MM.1S (cell line): ENCODE data around the gene KRTAP22-1.

ENCODE experiments used
- DNase-seq: peaks from one replicate; pipeline ENCODE4 v3.0.0-alpha.2; 2015
- H2AFZ ChIP-seq: fragments of 300-600 bp; sonication (generic); 2 replicates; pipeline ENCODE4 v1.6.0; 2016; ENCODE audit warnings: antibody characterized with exemption, low read length
- H3F3A ChIP-seq: fragments of 300-600 bp; sonication (generic); 2 replicates; pipeline ENCODE4 v1.6.1; 2016; ENCODE audit warnings: mild to moderate bottlenecking, antibody characterized with exemption, low read length, moderate library complexity, mixed read lengths; ENCODE audit not compliant: insufficient read depth
- H3K27ac ChIP-seq: fragments of 300-600 bp; sonication (generic); 2 replicates; pipeline ENCODE4 v1.5.1; 2016; ENCODE audit warnings: mild to moderate bottlenecking, low read length
- H3K27me3 ChIP-seq: fragments of 300-600 bp; sonication (generic); replicated peaks from 2 replicates; pipeline ENCODE4 v1.6.0; 2016; ENCODE audit warnings: low read length; ENCODE audit not compliant: insufficient read depth
- H3K36me3 ChIP-seq: fragments of 300-600 bp; sonication (generic); replicated peaks from 2 replicates; pipeline ENCODE4 v1.6.1; 2016; ENCODE audit warnings: mild to moderate bottlenecking, low read length, mixed read lengths; ENCODE audit not compliant: insufficient read depth
- H3K4me1 ChIP-seq: fragments of 300-600 bp; sonication (generic); 2 replicates; pipeline ENCODE4 v1.6.1; 2016; ENCODE audit warnings: low read length, mixed read lengths
- H3K4me2 ChIP-seq: fragments of 300-600 bp; sonication (generic); 2 replicates; pipeline ENCODE4 v1.6.0; 2016; ENCODE audit warnings: low read depth, low read length
- H3K4me3 ChIP-seq: fragments of 300-600 bp; sonication (generic); 2 replicates; pipeline ENCODE4 v1.5.1; 2016; ENCODE audit warnings: low read length, mixed read lengths
- H3K79me2 ChIP-seq: fragments of 300-600 bp; sonication (generic); 2 replicates; pipeline ENCODE4 v1.6.1; 2016; ENCODE audit warnings: mixed run types, low read length, mixed read lengths
- H3K9ac ChIP-seq: fragments of 300-600 bp; sonication (generic); 2 replicates; pipeline ENCODE4 v1.6.1; 2016; ENCODE audit warnings: low read length, mixed read lengths
- H3K9me2 ChIP-seq: fragments of 300-600 bp; sonication (generic); replicated peaks from 2 replicates; pipeline ENCODE4 v1.6.1; 2016; ENCODE audit warnings: mild to moderate bottlenecking, low read length, mixed read lengths; ENCODE audit not compliant: insufficient read depth
- H3K9me3 ChIP-seq: fragments of 300-600 bp; sonication (generic); replicated peaks from 2 replicates; pipeline ENCODE4 v1.6.1; 2016; ENCODE audit warnings: mild to moderate bottlenecking, low read length, mixed read lengths; ENCODE audit not compliant: insufficient read depth
- H4K20me1 ChIP-seq: fragments of 300-600 bp; sonication (generic); 2 replicates; pipeline ENCODE4 v1.6.1; 2016; ENCODE audit warnings: mild to moderate bottlenecking, low read length, moderate library complexity, mixed read lengths; ENCODE audit not compliant: insufficient read depth
- EZH2 ChIP-seq: fragments of 300-600 bp; sonication (generic); optimal IDR thresholded peaks from 2 replicates; pipeline ENCODE3; 2017; ENCODE audit warnings: low read depth, mild to moderate bottlenecking, antibody characterized with exemption, low read length, mixed read lengths
- EZH2phosphoT487 ChIP-seq: fragments of 300-600 bp; sonication (generic); IDR thresholded peaks from 2 replicates; pipeline ENCODE4 v1.6.1; 2018; ENCODE audit warnings: antibody characterized with exemption, low read length
- TF ChIP-seq, protein P1 (sequence below): fragments of 300-600 bp; sonication (generic); IDR thresholded peaks from 2 replicates; pipeline ENCODE4 v1.5.1; 2016; ENCODE audit warnings: antibody characterized with exemption, low read length, mixed read lengths

Gene KRTAP22-1

DNA sequence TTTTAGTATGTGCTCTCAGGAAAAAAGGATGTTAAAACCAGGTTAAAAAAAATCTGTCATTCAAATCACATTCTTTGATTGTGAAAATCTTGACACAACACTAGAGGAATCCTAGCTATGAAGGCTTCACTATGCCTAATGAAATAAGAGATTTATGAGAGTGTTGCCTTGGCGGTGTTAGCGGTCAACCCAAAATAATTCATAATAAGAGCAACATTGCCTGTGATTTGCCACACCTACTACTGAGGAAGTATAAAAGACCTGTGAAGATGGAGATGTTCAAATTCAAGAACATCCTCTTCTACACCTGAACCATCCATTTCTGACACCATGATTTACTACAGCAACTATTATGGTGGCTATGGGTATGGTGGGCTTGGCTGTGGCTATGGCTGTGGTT lies 15.2 kb downstream of the KRTAP22-1 start, which contains the start of gene KRTAP20-1:
KRTAP20-1 (plus strand) TSS at position 301 of the 400 bp plus-strand sequence; CDS start at position 331, 30 bp downstream.
- no peaks in the 10 kb centered on the region for H3K27me3 ChIP-seq
- H2AFZ ChIP-seq = no peak within 1 kb of the TSS
- no peaks in the 10 kb centered on the region for H3K9me2 ChIP-seq
- H4K20me1 ChIP-seq = no peaks in the 10 kb centered on the region
- no peak for DNase-seq
- no peaks in the 10 kb centered on the region for H3K9me3 ChIP-seq
- H3K9ac ChIP-seq = no peak within 1 kb of the TSS
- no peak within 1 kb of the TSS for H3K4me2 ChIP-seq
- no peak within 1 kb of the TSS for H3K4me3 ChIP-seq
- H3K4me1 ChIP-seq = peaks cover 9% of the 10 kb centered on the region
- no peaks in the 10 kb centered on the region for H3F3A ChIP-seq
- H3K27ac ChIP-seq = no peak within 1 kb of the TSS
- TF ChIP-seq, protein P1, sequence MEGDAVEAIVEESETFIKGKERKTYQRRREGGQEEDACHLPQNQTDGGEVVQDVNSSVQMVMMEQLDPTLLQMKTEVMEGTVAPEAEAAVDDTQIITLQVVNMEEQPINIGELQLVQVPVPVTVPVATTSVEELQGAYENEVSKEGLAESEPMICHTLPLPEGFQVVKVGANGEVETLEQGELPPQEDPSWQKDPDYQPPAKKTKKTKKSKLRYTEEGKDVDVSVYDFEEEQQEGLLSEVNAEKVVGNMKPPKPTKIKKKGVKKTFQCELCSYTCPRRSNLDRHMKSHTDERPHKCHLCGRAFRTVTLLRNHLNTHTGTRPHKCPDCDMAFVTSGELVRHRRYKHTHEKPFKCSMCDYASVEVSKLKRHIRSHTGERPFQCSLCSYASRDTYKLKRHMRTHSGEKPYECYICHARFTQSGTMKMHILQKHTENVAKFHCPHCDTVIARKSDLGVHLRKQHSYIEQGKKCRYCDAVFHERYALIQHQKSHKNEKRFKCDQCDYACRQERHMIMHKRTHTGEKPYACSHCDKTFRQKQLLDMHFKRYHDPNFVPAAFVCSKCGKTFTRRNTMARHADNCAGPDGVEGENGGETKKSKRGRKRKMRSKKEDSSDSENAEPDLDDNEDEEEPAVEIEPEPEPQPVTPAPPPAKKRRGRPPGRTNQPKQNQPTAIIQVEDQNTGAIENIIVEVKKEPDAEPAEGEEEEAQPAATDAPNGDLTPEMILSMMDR = no peak
- TF ChIP-seq EZH2phosphoT487 (no peak), EZH2 (no peak)
- no peaks in the 10 kb centered on the region for H3K79me2 ChIP-seq
- no peaks in the 10 kb centered on the region for H3K36me3 ChIP-seq

DNA sequence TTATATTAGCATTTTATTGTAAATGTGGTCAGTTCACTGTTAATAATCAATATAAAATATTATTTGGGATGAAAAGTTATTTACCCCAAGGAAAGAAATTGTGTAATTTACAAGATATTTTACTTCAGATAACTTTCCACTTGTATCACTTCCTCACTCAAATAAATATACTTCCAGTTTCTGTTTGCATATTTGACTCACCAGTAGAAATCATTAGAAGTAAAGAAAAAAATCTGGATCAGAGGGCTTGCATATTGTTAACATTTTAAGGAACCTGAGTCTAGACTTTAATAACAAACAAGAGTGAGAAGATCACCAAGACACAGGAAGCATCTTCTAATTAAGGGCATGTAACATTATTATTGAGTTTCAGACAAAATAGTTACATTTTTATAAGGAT lies 19.2 kb downstream of the KRTAP22-1 start:
- H3F3A ChIP-seq = no peaks in the 10 kb centered on the region
- H3K9me2 ChIP-seq = no peaks in the 10 kb centered on the region
- H3K9ac ChIP-seq = no peak overlapping the region
- TF ChIP-seq EZH2 = no peak
- no peak for TF ChIP-seq EZH2phosphoT487
- TF ChIP-seq, protein P1 = no peak
- H3K4me1 ChIP-seq = no peaks in the 10 kb centered on the region
- H3K27me3 ChIP-seq = no peaks in the 10 kb centered on the region
- no peaks in the 10 kb centered on the region for H3K79me2 ChIP-seq
- no peak overlapping the region for H3K27ac ChIP-seq
- no peaks in the 10 kb centered on the region for H4K20me1 ChIP-seq
- H3K36me3 ChIP-seq = no peaks in the 10 kb centered on the region
- H2AFZ ChIP-seq = no peak overlapping the region
- H3K9me3 ChIP-seq = no peaks in the 10 kb centered on the region
- H3K4me2 ChIP-seq = no peak overlapping the region
- no peak for DNase-seq
- H3K4me3 ChIP-seq = no peak overlapping the region

DNA sequence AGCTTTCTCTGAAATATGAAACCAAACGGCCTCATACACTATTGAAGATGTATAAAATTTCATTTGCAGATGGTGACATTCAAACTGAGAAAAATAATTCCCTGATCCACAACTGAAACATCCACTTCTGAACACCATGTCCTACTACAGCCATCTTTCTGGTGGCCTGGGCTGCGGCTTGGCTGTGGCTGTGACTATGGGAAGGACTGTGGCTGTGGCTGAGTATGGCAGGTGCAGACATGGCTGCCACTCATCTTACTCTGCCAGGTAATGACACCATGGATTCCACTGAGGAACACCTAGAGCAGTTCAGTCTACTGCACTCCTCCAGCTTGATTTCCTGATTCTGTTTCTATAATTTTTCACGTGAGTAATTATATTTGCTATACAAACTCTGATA lies 19.6 kb downstream of the KRTAP22-1 start, which contains the start of gene KRTAP20-4:
KRTAP20-4 (plus strand) TSS at position 106 of the 400 bp plus-strand sequence.
- Histone ChIP-seq H3F3A (no peaks in the 10 kb centered on the region), H3K27ac (no peak within 1 kb of the TSS), H3K4me3 (no peak within 1 kb of the TSS), H4K20me1 (no peaks in the 10 kb centered on the region), H2AFZ (no peak within 1 kb of the TSS), H3K27me3 (no peaks in the 10 kb centered on the region), H3K79me2 (no peaks in the 10 kb centered on the region), H3K9me2 (no peaks in the 10 kb centered on the region), H3K36me3 (no peaks in the 10 kb centered on the region), H3K9ac (no peak within 1 kb of the TSS), H3K4me1 (no peaks in the 10 kb centered on the region), H3K9me3 (no peaks in the 10 kb centered on the region), H3K4me2 (no peak within 1 kb of the TSS)
- DNase-seq = no peak
- no peak for TF ChIP-seq EZH2
- no peak for TF ChIP-seq EZH2phosphoT487
- TF ChIP-seq, protein P1 = no peak
